Lung (tissue), 12 donors: ENCODE data around the gene LGR4. TPM values are rescaled to one million over a fixed set of nuclear protein-coding genes. Genes with fewer than 3 reads are reported as not detected.

Source experiments
- ATAC-seq: fragments of 200-7000 bp; cut with Tn5 transposase; one replicate; pipeline ENCODE4 v1.9.1; 2020; ENCODE audit warnings: moderate number of reproducible peaks; ENCODE audit not compliant: insufficient read depth, low FRiP score
- DNase-seq, 3 donors: peaks; one replicate each; pipeline ENCODE4 v3.0.0-alpha.2; 2013 to 2017
- H3K27ac ChIP-seq, 2 donors: one replicate each; pipeline ENCODE4 v1.5.1; 2013; ENCODE audit warnings: mild to moderate bottlenecking in 2 of 2, moderate library complexity in 2 of 2, control low read depth in 1 of 2, inconsistent platforms in 1 of 2, low read depth in 1 of 2, low read length in 1 of 2
- H3K27me3 ChIP-seq, 3 donors: one replicate each; pipeline ENCODE4 v1.5.1; 2013; ENCODE audit warnings: low read length in 2 of 3; ENCODE audit not compliant: control insufficient read depth in 3 of 3, insufficient read depth in 3 of 3
- H3K36me3 ChIP-seq, 4 donors: one replicate each; pipeline ENCODE4 v1.5.1; 2013; ENCODE audit warnings: low read length in 4 of 4, mild to moderate bottlenecking in 1 of 4, moderate library complexity in 1 of 4; ENCODE audit not compliant: control insufficient read depth in 4 of 4, insufficient read depth in 4 of 4
- H3K4me1 ChIP-seq, 5 donors: one replicate each; pipeline ENCODE4 v1.5.1; 2013; ENCODE audit warnings: low read length in 5 of 5, mild to moderate bottlenecking in 2 of 5, moderate library complexity in 1 of 5; ENCODE audit not compliant: control insufficient read depth in 5 of 5, insufficient read depth in 5 of 5
- H3K4me3 ChIP-seq: one replicate; pipeline ENCODE4 v1.5.1; 2013; ENCODE audit warnings: mild to moderate bottlenecking, control low read depth, moderate library complexity
- H3K9ac ChIP-seq, 2 donors: one replicate each; pipeline ENCODE4 v1.5.1; 2013; ENCODE audit warnings: low read length in 2 of 2, control low read depth in 1 of 2; ENCODE audit not compliant: insufficient read depth in 1 of 2
- H3K9me3 ChIP-seq, 4 donors: one replicate each; pipeline ENCODE4 v1.5.1; 2013; ENCODE audit warnings: low read length in 3 of 4, mild to moderate bottlenecking in 1 of 4, moderate library complexity in 1 of 4; ENCODE audit not compliant: control insufficient read depth in 4 of 4, insufficient read depth in 3 of 4
- CTCF ChIP-seq: IDR thresholded peaks from 2 replicates; pipeline ENCODE4 v1.5.1; 2012; ENCODE audit warnings: mild to moderate bottlenecking; ENCODE audit errors: control extremely low read depth, extremely low read depth
- WGBS, 2 donors: extraction: QIAGEN DNeasy Blood & Tissue Kit; methylation state at CpG; one replicate each; pipeline ENCODE4 v1.1.7; 2013; 5-methylcytosine and 5-hydroxymethylcytosine counted together
- polyA plus RNA-seq, 2 donors: library from polyadenylated mRNA; stranded (reverse); fragments of 200-250 nt; gene quantifications; one replicate each; pipeline ENCODE4 v1.2.1, GENCODE V29; 2013
- total RNA-seq, 2 donors: library from RNA; depleted of rRNA in 1 of 2; stranded (reverse); fragments of >200 nt in 1 of 2; gene quantifications; one replicate each; pipeline ENCODE4 v1.2.1, GENCODE V29; 2014 to 2021
- donor health status: control.
- donor health status: control.
- donor health status: Bipolar disorder and iron deficiency.
- donor health status: healthy.
- donor health status: DM: yes; HTN: yes; CAD: no.

Gene LGR4
- total and polyA plus RNA-seq, 4 donors, result 2.2 to 29.2 (median 3.7) TPM

- DNase-seq, result peak in 2 of 3 donors; percentile 17 to 30
- peak overlapping the region; percentile 21 to 42 for H3K9ac ChIP-seq
These were observed 1.6 kb downstream of the LGR4 start for GRCh38 chr11:27470826-27471588.

GRCh38 chr11:27470166-27470565 is 2.4 kb downstream of the LGR4 start:
- Histone ChIP-seq H3K4me1 (peaks cover 0 to 22% (median 6%) of the 10 kb centered on the region in 5 donors), H3K9me3 (no peaks in the 10 kb centered on the region), H3K9ac (no peak overlapping the region), H3K27me3 (peaks cover 0 to 50% (median 3%) of the 10 kb centered on the region in 3 donors), H3K36me3 (no peaks in the 10 kb centered on the region), H3K27ac (no peak overlapping the region), H3K4me3 (no peak overlapping the region)
- no peak for ATAC-seq
- WGBS, 2 donors, result 71 to 79% methylated on average over 3 of the region's 3 CpGs
- TF ChIP-seq CTCF, result no peak
- DNase-seq, result no peak

More at GRCh38 chr11:27470826-27471588, 1.6 kb downstream of the LGR4 start:
- Histone ChIP-seq H3K36me3 (no peaks in the 10 kb centered on the region), H3K27ac (no peak overlapping the region), H3K27me3 (peaks cover 0 to 45% (median 3%) of the 10 kb centered on the region in 3 donors), H3K4me1 (peaks cover 0 to 15% (median 6%) of the 10 kb centered on the region in 5 donors), H3K4me3 (peak overlapping the region; percentile 77), H3K9me3 (no peaks in the 10 kb centered on the region)
- TF ChIP-seq CTCF, result no peak
- WGBS, 2 donors, result 27 to 34% methylated on average over 21 of the region's 21 CpGs
- ATAC-seq, result no peak

GRCh38 chr11:27468995-27469695 is 3.4 kb downstream of the LGR4 start:
- peaks cover 0 to 51% (median 3%) of the 10 kb centered on the region in 3 donors for H3K27me3 ChIP-seq
- WGBS, 2 donors, result 80 to 92% methylated on average over 8 of the region's 8 CpGs
- peak overlapping the region; percentile 9 to 17 for H3K27ac ChIP-seq
- TF ChIP-seq CTCF, result no peak
- H3K4me1 ChIP-seq, result peaks cover 0 to 32% (median 10%) of the 10 kb centered on the region in 5 donors
- ATAC-seq (no peak), DNase-seq (no peak)
- H3K4me3 ChIP-seq, result no peak overlapping the region
- no peaks in the 10 kb centered on the region for H3K36me3 ChIP-seq
- H3K9me3 ChIP-seq, result no peaks in the 10 kb centered on the region
- H3K9ac ChIP-seq, result no peak overlapping the region
